Measurements from ENCODE around the gene UBB. TPM values are rescaled to one million over a fixed set of nuclear protein-coding genes. Genes with fewer than 3 reads are reported as not detected.

Gene UBB
- total RNA-seq, 1 experiment from 2014 or later = 2,044 TPM

DNA sequence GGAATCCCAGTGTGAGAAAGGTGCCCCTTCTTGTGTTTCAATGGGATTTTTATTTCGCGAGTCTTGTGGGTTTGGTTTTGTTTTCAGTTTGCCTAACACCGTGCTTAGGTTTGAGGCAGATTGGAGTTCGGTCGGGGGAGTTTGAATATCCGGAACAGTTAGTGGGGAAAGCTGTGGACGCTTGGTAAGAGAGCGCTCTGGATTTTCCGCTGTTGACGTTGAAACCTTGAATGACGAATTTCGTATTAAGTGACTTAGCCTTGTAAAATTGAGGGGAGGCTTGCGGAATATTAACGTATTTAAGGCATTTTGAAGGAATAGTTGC, 567 bp downstream of the UBB start:
- Histone ChIP-seq H3K9me3 (ENCODE audit: insufficient read depth, low read depth) (no peaks in the 10 kb centered on the region), H4K20me1 (ENCODE audit: insufficient read depth) (peaks cover 13% of the 10 kb centered on the region; the same call in 1 of the 2 replicates), H3K4me2 (peak overlapping the region; percentile 87), H3K27me3 (ENCODE audit: insufficient read depth, low read depth) (no peaks in the 10 kb centered on the region), H3K4me1 (replicated peaks; ENCODE audit: insufficient read depth) (peaks cover 31% of the 10 kb centered on the region), H3K27ac (peak overlapping the region; percentile 87), H3K4me3 (peak overlapping the region; percentile 97), H2AFZ (no peak overlapping the region), H3K79me2 (ENCODE audit: low read depth) (peaks cover 30% of the 10 kb centered on the region), H3K9me2 (ENCODE audit: insufficient read depth) (no peaks in the 10 kb centered on the region), H3K36me3 (ENCODE audit: low read depth) (peaks cover 7% of the 10 kb centered on the region; the same call in 1 of the 2 replicates), H3F3A (ENCODE audit: insufficient read depth, low read depth) (peaks cover 35% of the 10 kb centered on the region; the same call in 1 of the 2 replicates)
- BruUV-seq (replicated peaks) = no TSS peak
- ChIA-PET CTCF (interaction anchor here (1.1 kb wide), 1 partner anchor 57 kb away, joined by 6 read pairs; no protein-coding TSS in a partner anchor), POLR2A (ENCODE audit: unreplicated experiment) (interaction anchor here (0.6 to 1.0 kb wide), 4 partner anchors 81 to 329 kb away, joined by 3 to 14 read pairs (median 4); no protein-coding TSS in a partner anchor)
- no peak for DNase-seq
- intact Hi-C loops (cut with micrococcal nuclease; ENCODE audit: unreplicated experiment) = loop anchor here (1.0 to 2.0 kb wide), 4 partner anchors 57 to 165 kb away; partner anchors contain the start of gene PIGL
- TF ChIP-seq, protein P1, sequence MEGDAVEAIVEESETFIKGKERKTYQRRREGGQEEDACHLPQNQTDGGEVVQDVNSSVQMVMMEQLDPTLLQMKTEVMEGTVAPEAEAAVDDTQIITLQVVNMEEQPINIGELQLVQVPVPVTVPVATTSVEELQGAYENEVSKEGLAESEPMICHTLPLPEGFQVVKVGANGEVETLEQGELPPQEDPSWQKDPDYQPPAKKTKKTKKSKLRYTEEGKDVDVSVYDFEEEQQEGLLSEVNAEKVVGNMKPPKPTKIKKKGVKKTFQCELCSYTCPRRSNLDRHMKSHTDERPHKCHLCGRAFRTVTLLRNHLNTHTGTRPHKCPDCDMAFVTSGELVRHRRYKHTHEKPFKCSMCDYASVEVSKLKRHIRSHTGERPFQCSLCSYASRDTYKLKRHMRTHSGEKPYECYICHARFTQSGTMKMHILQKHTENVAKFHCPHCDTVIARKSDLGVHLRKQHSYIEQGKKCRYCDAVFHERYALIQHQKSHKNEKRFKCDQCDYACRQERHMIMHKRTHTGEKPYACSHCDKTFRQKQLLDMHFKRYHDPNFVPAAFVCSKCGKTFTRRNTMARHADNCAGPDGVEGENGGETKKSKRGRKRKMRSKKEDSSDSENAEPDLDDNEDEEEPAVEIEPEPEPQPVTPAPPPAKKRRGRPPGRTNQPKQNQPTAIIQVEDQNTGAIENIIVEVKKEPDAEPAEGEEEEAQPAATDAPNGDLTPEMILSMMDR (conservative IDR thresholded peaks at IDR 0.05) = no peak
- TF ChIP-seq EZH2 (IDR thresholded peaks at IDR 0.05; ENCODE audit: low read depth) = no peak

DNA sequence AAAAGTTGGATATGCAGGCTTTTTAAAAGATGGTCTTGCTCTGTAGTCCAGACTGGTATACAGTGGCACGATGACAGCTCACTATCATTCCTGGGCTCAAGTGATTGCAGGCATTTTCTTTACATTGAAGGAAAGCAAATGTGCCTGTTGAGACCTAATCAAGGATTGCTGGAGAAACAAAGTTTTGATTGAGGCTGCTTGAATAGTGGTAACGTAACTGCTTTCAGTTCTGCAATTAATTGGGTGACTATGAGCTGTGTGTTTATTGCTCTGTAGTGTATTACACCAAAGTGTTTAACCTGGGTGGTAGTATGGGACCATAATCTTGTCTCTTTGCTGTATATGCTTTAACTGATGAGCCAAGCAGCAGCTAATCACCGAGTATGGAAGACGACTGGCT, 2.3 kb downstream of the UBB start:
- peaks cover 31% of the 10 kb centered on the region; the same call in 1 of the 2 replicates for H3F3A ChIP-seq (ENCODE audit: insufficient read depth, low read depth)
- CTCF ChIA-PET = no interaction called here
- DNase-seq = no peak
- H2AFZ ChIP-seq = no peak overlapping the region
- intact Hi-C loops (cut with micrococcal nuclease; ENCODE audit: unreplicated experiment) = no loop called here
- peaks cover 34% of the 10 kb centered on the region for H3K79me2 ChIP-seq (ENCODE audit: low read depth)
- BruUV-seq (replicated peaks) = no TSS peak
- H4K20me1 ChIP-seq (ENCODE audit: insufficient read depth) = peaks cover 13% of the 10 kb centered on the region; the same call in 1 of the 2 replicates
- POLR2A ChIA-PET (ENCODE audit: unreplicated experiment) = interaction anchor here (0.5 to 0.6 kb wide), 2 partner anchors 15 to 18 kb away, joined by 3 to 16 read pairs; no protein-coding TSS in a partner anchor
- H3K9me3 ChIP-seq (ENCODE audit: insufficient read depth, low read depth) = no peaks in the 10 kb centered on the region
- no peak for TF ChIP-seq EZH2 (IDR thresholded peaks at IDR 0.05; ENCODE audit: low read depth)
- TF ChIP-seq, protein P1 (conservative IDR thresholded peaks at IDR 0.05) = no peak
- H3K27me3 ChIP-seq (ENCODE audit: insufficient read depth, low read depth) = no peaks in the 10 kb centered on the region
- peaks cover 7% of the 10 kb centered on the region; the same call in 1 of the 2 replicates for H3K36me3 ChIP-seq (ENCODE audit: low read depth)
- H3K9me2 ChIP-seq (ENCODE audit: insufficient read depth) = no peaks in the 10 kb centered on the region
- H3K27ac ChIP-seq = no peak overlapping the region
- no peak overlapping the region for H3K4me3 ChIP-seq
- peak overlapping the region; percentile 87 for H3K4me2 ChIP-seq
- H3K4me1 ChIP-seq (replicated peaks; ENCODE audit: insufficient read depth) = peaks cover 25% of the 10 kb centered on the region

DNA sequence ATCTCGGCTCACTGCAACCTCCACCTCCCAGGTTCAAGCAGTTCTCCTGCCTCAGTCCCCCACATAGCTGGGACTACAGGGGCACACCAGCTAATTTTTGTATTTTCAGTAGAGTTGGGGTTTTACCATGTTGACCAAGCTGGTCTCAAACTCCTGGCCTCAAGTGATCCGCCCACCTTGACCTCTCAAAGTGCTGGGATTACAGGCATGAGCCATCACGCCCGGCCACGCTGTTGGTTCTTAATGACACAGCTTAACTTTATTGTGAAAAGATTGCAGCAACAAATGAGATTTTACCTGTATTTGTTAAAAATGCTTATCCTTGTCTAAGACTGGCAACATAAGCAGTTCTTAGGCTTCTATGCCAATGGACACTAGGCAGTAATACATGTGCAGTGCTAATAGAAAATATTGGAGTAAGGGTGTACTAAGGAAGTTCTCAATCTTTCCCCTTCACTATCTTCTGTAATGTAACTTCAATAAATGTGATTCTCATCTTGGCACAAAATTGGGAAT, 2.9 kb downstream of the UBB start:
- H3K9me2 ChIP-seq (ENCODE audit: insufficient read depth) = no peaks in the 10 kb centered on the region
- intact Hi-C loops (cut with micrococcal nuclease; ENCODE audit: unreplicated experiment) = no loop called here
- POLR2A ChIA-PET (ENCODE audit: unreplicated experiment) = interaction anchor here (0.6 kb wide), 1 partner anchor 14 kb away, joined by 3 read pairs; no protein-coding TSS in a partner anchor

More for the DNA sequence above, 2.9 kb downstream of the UBB start:
- DNase-seq = no peak
- Histone ChIP-seq H3K4me3 (no peak overlapping the region), H3K4me1 (replicated peaks; ENCODE audit: insufficient read depth) (peaks cover 19% of the 10 kb centered on the region), H3K27me3 (ENCODE audit: insufficient read depth, low read depth) (no peaks in the 10 kb centered on the region), H3K4me2 (peak overlapping the region; percentile 87), H2AFZ (no peak overlapping the region), H3F3A (ENCODE audit: insufficient read depth, low read depth) (peaks cover 26% of the 10 kb centered on the region; the same call in 1 of the 2 replicates), H4K20me1 (ENCODE audit: insufficient read depth) (peaks cover 13% of the 10 kb centered on the region; the same call in 1 of the 2 replicates), H3K79me2 (ENCODE audit: low read depth) (peaks cover 36% of the 10 kb centered on the region), H3K27ac (no peak overlapping the region), H3K9me3 (ENCODE audit: insufficient read depth, low read depth) (no peaks in the 10 kb centered on the region), H3K36me3 (ENCODE audit: low read depth) (peaks cover 7% of the 10 kb centered on the region; the same call in 1 of the 2 replicates)
- TF ChIP-seq, protein P1 (conservative IDR thresholded peaks at IDR 0.05) = no peak
- TF ChIP-seq EZH2 (IDR thresholded peaks at IDR 0.05; ENCODE audit: low read depth) = no peak
- CTCF ChIA-PET = no interaction called here
- BruUV-seq (replicated peaks) = no TSS peak
